Measurements from ENCODE around the gene RAB28. TPM values are rescaled to one million over a fixed set of nuclear protein-coding genes. Genes with fewer than 3 reads are reported as not detected.

The RAB28 gene
- total and polyA plus RNA-seq, 2 of the 8 experiments (the other 6 are each of a cell fraction or from before 2014, with no cell fraction given) = 16.0 to 18.7 TPM

- TF ChIP-seq, protein P1, sequence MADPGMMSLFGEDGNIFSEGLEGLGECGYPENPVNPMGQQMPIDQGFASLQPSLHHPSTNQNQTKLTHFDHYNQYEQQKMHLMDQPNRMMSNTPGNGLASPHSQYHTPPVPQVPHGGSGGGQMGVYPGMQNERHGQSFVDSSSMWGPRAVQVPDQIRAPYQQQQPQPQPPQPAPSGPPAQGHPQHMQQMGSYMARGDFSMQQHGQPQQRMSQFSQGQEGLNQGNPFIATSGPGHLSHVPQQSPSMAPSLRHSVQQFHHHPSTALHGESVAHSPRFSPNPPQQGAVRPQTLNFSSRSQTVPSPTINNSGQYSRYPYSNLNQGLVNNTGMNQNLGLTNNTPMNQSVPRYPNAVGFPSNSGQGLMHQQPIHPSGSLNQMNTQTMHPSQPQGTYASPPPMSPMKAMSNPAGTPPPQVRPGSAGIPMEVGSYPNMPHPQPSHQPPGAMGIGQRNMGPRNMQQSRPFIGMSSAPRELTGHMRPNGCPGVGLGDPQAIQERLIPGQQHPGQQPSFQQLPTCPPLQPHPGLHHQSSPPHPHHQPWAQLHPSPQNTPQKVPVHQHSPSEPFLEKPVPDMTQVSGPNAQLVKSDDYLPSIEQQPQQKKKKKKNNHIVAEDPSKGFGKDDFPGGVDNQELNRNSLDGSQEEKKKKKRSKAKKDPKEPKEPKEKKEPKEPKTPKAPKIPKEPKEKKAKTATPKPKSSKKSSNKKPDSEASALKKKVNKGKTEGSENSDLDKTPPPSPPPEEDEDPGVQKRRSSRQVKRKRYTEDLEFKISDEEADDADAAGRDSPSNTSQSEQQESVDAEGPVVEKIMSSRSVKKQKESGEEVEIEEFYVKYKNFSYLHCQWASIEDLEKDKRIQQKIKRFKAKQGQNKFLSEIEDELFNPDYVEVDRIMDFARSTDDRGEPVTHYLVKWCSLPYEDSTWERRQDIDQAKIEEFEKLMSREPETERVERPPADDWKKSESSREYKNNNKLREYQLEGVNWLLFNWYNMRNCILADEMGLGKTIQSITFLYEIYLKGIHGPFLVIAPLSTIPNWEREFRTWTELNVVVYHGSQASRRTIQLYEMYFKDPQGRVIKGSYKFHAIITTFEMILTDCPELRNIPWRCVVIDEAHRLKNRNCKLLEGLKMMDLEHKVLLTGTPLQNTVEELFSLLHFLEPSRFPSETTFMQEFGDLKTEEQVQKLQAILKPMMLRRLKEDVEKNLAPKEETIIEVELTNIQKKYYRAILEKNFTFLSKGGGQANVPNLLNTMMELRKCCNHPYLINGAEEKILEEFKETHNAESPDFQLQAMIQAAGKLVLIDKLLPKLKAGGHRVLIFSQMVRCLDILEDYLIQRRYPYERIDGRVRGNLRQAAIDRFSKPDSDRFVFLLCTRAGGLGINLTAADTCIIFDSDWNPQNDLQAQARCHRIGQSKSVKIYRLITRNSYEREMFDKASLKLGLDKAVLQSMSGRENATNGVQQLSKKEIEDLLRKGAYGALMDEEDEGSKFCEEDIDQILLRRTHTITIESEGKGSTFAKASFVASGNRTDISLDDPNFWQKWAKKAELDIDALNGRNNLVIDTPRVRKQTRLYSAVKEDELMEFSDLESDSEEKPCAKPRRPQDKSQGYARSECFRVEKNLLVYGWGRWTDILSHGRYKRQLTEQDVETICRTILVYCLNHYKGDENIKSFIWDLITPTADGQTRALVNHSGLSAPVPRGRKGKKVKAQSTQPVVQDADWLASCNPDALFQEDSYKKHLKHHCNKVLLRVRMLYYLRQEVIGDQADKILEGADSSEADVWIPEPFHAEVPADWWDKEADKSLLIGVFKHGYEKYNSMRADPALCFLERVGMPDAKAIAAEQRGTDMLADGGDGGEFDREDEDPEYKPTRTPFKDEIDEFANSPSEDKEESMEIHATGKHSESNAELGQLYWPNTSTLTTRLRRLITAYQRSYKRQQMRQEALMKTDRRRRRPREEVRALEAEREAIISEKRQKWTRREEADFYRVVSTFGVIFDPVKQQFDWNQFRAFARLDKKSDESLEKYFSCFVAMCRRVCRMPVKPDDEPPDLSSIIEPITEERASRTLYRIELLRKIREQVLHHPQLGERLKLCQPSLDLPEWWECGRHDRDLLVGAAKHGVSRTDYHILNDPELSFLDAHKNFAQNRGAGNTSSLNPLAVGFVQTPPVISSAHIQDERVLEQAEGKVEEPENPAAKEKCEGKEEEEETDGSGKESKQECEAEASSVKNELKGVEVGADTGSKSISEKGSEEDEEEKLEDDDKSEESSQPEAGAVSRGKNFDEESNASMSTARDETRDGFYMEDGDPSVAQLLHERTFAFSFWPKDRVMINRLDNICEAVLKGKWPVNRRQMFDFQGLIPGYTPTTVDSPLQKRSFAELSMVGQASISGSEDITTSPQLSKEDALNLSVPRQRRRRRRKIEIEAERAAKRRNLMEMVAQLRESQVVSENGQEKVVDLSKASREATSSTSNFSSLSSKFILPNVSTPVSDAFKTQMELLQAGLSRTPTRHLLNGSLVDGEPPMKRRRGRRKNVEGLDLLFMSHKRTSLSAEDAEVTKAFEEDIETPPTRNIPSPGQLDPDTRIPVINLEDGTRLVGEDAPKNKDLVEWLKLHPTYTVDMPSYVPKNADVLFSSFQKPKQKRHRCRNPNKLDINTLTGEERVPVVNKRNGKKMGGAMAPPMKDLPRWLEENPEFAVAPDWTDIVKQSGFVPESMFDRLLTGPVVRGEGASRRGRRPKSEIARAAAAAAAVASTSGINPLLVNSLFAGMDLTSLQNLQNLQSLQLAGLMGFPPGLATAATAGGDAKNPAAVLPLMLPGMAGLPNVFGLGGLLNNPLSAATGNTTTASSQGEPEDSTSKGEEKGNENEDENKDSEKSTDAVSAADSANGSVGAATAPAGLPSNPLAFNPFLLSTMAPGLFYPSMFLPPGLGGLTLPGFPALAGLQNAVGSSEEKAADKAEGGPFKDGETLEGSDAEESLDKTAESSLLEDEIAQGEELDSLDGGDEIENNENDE (IDR thresholded peaks at IDR 0.05; ENCODE audit: insufficient replicate concordance, low read length) = no peak
- TF ChIP-seq HDAC2 (IDR thresholded peaks at IDR 0.05; ENCODE audit: borderline replicate concordance in 1 of 2, low read depth in 2 of 2, low read length in 2 of 2) = no peak
- no peak for TF ChIP-seq CBX5 (IDR thresholded peaks at IDR 0.05; ENCODE audit: low read depth, low read length)
- no peak for TF ChIP-seq ATF3 (IDR thresholded peaks at IDR 0.05; ENCODE audit: insufficient read depth, low read depth, low read length)
- no peak for TF ChIP-seq GABPA (IDR thresholded peaks at IDR 0.05; ENCODE audit: borderline replicate concordance, insufficient read depth, low read length)
Observed at GRCh38 chr4:13348216-13348615, 135.9 kb downstream of the RAB28 start (continued).

Measured in H1 (cell line).